WI38 (cell line): ENCODE data around the gene RGMB.
"Not testable (repeated sequence)": the region's sequence is repeated elsewhere in the genome, so short reads cannot be mapped to it uniquely, and the experiment has no call there.

Source experiments
- H3K4me3 ChIP-seq: 2 replicates; pipeline ENCODE4 v1.5.1; 2011; ENCODE audit warnings: low read depth, mild to moderate bottlenecking, control low read depth, low read length
- CTCF ChIP-seq: IDR thresholded peaks from 2 replicates; pipeline ENCODE4 v1.5.1; 2012; ENCODE audit warnings: low read depth, mild to moderate bottlenecking, control low read depth, low read length

RGMB gene

GRCh38 chr5:98741926-98742325 lies 31.5 kb upstream of the RGMB start:
- H3K4me3 ChIP-seq, result no peak overlapping the region
- no peak for TF ChIP-seq CTCF

DNA sequence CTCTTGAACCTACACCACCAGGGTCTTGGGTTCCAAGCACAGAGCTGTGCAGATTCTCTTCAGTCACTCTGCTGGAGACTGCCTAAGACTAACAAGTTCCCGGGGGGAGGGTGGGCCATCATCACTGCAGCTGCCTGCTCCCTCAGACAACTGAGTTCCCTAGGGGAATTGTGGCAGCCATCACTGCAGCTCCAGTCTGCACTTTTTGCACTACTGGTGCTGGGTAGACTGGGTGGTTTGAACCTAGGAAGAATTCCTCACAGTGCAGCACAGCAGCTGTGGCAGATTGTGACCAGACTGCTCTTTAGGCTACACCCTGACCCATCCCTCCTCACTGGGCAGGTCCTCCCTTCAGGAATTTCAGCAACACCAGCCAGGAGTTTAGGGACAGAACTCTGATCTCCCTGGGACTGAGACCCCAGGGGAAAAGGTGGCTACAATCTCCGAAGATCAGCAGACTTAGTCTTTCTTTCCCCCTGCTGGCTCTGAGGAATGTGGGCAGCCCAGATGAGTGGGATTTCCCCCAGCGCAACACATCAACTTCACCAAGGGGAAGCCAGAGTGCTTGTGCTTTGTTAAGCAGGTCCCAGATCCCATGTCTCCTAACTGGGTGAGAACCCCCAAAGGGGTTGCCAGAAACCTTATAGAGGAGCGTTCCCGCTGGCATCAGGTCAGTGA lies 30.9 kb upstream of the RGMB start:
- no peak overlapping the region for H3K4me3 ChIP-seq

GRCh38 chr5:98748259-98748658 lies 25.2 kb upstream of the RGMB start:
- H3K4me3 ChIP-seq, result not testable (repeated sequence)

More for the DNA sequence above, 30.9 kb upstream of the RGMB start:
- no peak for TF ChIP-seq CTCF

GRCh38 chr5:98749046-98749445 lies 24.4 kb upstream of the RGMB start:
- H3K4me3 ChIP-seq, result no peak overlapping the region
- TF ChIP-seq CTCF, result no peak

DNA sequence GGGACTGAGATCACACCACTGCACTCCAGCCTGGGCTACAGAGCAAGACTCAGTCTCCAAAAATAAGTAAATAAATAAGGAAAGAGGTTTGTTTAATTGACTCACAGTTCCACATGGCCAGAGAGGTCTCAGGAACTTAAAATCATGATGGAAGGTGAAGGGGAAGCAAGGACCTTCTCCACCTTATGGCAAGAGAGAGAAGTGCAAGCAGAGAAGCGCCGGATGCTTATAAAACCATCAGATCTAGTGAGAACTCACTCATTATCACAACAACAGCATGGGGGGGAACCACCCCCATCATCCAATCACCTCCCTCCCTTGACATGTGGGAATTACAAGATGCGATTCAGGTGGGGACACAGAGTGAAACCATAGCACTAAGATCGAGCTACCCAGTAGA lies 22.8 kb upstream of the RGMB start:
- H3K4me3 ChIP-seq, result no peak overlapping the region
- TF ChIP-seq CTCF, result peak; percentile 16; the same call in 1 of the 2 replicates

GRCh38 chr5:98752331-98752730 lies 21.1 kb upstream of the RGMB start:
- not testable (repeated sequence) for H3K4me3 ChIP-seq

DNA sequence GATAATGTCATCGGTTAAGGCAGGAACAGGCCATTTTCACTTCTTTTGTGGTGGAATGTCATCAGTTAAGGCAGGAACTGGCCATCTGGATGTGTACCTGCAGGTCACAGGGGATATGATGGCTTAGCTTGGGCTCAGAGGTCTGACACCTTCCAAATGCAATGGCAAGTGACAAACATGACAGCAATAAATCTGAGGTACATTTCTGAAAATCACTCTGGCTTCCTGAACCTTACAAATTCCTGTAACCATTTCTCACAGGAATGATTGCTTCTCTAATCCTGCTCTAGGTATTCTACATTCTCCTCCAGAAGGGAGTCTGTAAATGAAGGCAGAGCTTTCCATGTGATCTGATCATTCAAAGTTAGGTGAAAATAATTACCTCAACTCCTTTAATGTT lies 20.7 kb upstream of the RGMB start:
- not testable (repeated sequence) for H3K4me3 ChIP-seq

GRCh38 chr5:98753507-98753906 lies 20.0 kb upstream of the RGMB start:
- TF ChIP-seq CTCF, result no peak
- H3K4me3 ChIP-seq, result no peak overlapping the region

GRCh38 chr5:98755406-98755805 lies 18.1 kb upstream of the RGMB start:
- no peak for TF ChIP-seq CTCF
- H3K4me3 ChIP-seq, result no peak overlapping the region
